ENCODE results near the gene PDE8B. TPM values are rescaled to one million over a fixed set of nuclear protein-coding genes. Genes with fewer than 3 reads are reported as not detected.

The PDE8B gene
- total RNA-seq, 4 donors from 2014 or later: 13.0 to 54.4 (median 27.3) TPM

DNA sequence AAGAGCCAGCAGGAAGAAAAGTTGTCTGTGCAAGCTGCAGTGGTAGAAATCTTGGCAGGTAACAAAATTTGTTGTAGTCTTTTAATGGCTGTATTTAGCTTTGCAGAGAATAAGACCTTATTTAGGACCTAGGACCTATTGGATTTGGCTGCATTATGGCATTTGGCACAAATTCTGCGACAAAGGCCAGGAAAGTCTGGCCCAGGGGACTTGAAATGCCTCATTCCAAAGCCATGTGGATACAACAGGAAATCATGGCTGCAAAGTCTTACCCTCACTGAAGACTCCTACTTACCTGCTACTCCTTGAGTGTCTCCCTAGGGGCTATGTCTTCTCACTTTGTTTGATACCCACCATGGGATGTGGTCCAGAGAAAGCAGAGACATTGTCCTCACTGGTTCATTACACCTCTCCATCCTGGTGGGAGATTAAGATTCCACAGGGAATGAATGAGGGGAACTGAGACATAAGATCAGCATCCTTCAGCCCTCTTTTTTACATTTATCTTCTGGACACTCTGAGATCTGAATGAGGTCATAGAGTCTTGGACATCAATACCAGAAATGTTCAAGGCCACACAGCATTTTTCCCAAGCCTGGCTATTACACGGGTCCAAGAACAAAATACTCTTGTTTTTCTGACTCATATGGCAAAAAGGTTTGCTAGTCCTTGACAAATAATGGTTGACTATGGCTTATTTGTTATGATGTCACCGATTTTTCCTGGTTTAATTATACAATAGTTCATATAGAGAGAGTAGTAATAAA is 119.4 kb downstream of the PDE8B start:
- no peaks in the 10 kb centered on the region for H3K27me3 ChIP-seq
- H3K27ac ChIP-seq: peak overlapping the region in 1 of 2 donors; percentile 74
- no peaks in the 10 kb centered on the region for H3K36me3 ChIP-seq
- no peaks in the 10 kb centered on the region for H3K9me3 ChIP-seq
- H3K4me1 ChIP-seq: no peaks in the 10 kb centered on the region
- DNase-seq: no peak
- H3K4me3 ChIP-seq: no peak overlapping the region
- TF ChIP-seq POLR2A (IDR thresholded peaks at IDR 0.05) (no peak), CTCF (IDR thresholded peaks at IDR 0.05) (no peak)
- intact Hi-C loops (cut with DNase I; ENCODE audit: low total_unique reads): no loop called here

DNA sequence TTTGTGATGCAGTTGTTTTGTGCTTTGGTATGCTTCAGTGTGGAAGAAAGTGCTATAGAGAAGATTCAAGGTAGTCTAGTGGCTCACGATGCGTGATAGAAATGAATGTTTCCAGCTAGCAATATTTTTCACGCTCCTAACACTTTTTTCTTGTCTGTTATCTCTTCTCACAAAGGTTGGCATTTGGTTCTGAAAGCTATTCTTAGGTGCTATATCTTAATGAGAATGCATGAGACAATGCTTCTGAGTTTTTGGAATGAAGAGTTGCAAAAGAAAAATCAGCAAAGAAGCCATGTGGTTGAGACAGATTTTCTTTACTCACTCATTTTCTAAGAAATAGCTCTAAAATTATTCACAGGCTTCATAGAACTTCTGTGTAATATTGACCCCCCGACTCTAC is 122.6 kb downstream of the PDE8B start:
- TF ChIP-seq POLR2A (IDR thresholded peaks at IDR 0.05) (no peak), CTCF (IDR thresholded peaks at IDR 0.05) (no peak)
- Histone ChIP-seq H3K36me3 (no peaks in the 10 kb centered on the region), H3K27me3 (no peaks in the 10 kb centered on the region), H3K27ac (peak overlapping the region; percentile 74 to 78), H3K9me3 (no peaks in the 10 kb centered on the region), H3K4me3 (no peak overlapping the region), H3K4me1 (peaks cover 0 to 3% of the 10 kb centered on the region in 2 donors)
- intact Hi-C loops (cut with DNase I; ENCODE audit: low total_unique reads): no loop called here
- DNase-seq: no peak

- TF ChIP-seq CTCF (IDR thresholded peaks at IDR 0.05) (no peak), POLR2A (IDR thresholded peaks at IDR 0.05) (no peak)
- intact Hi-C loops (cut with DNase I; ENCODE audit: low total_unique reads): no loop called here
- Histone ChIP-seq H3K9me3 (no peaks in the 10 kb centered on the region), H3K4me1 (peaks cover 0 to 3% of the 10 kb centered on the region in 2 donors), H3K4me3 (no peak overlapping the region), H3K27me3 (no peaks in the 10 kb centered on the region), H3K27ac (peak overlapping the region; percentile 74 to 78), H3K36me3 (no peaks in the 10 kb centered on the region)
- DNase-seq: peak; percentile 47 to 78
These were observed 123.1 kb downstream of the PDE8B start for GRCh38 chr5:77333451-77334123.

GRCh38 chr5:77337246-77337645 is 126.8 kb downstream of the PDE8B start:
- no peak overlapping the region for H3K27ac ChIP-seq
- TF ChIP-seq CTCF (IDR thresholded peaks at IDR 0.05) (no peak), POLR2A (IDR thresholded peaks at IDR 0.05) (no peak)
- no peak for DNase-seq
- no peaks in the 10 kb centered on the region for H3K36me3 ChIP-seq
- H3K27me3 ChIP-seq: no peaks in the 10 kb centered on the region
- no peak overlapping the region for H3K4me3 ChIP-seq
- H3K9me3 ChIP-seq: no peaks in the 10 kb centered on the region
- H3K4me1 ChIP-seq: peaks cover 0 to 3% of the 10 kb centered on the region in 2 donors
- intact Hi-C loops (cut with DNase I; ENCODE audit: low total_unique reads): no loop called here

- TF ChIP-seq CTCF (IDR thresholded peaks at IDR 0.05): no peak
- DNase-seq: no peak
- Histone ChIP-seq H3K4me1 (peaks cover 0 to 3% of the 10 kb centered on the region in 2 donors), H3K27me3 (no peaks in the 10 kb centered on the region), H3K4me3 (no peak overlapping the region), H3K27ac (no peak overlapping the region), H3K36me3 (no peaks in the 10 kb centered on the region), H3K9me3 (no peaks in the 10 kb centered on the region)
- intact Hi-C loops (cut with DNase I; ENCODE audit: low total_unique reads): no loop called here
These were observed 127.2 kb downstream of the PDE8B start for GRCh38 chr5:77337686-77338085.
